A549 treated with AZD2906 at 1 μM for 4 hours (cell line): Measurements from ENCODE around the gene RBMY1B. TPM values are rescaled to one million over a fixed set of nuclear protein-coding genes. Genes with fewer than 3 reads are reported as not detected.

Experiments
- total RNA-seq: library from RNA; stranded (reverse); fragments of 200-300 nt; extraction: Qiagen RNA extraction; gene quantifications from 5 replicates; pipeline ENCODE4 v1.2.3, GENCODE V29; 2022

The RBMY1B gene
- not detected in 5 replicates for total RNA-seq

GRCh38 chrY:21511038-21511437 lies at the start of gene RBMY1B:
RBMY1B (plus strand) TSS chrY:21511338; CDS start chrY:21513351, 2,013 bp downstream.

GRCh38 chrY:21534579-21534978 lies 23.4 kb downstream of the RBMY1B start, which contains the start of gene RBMY1A1:
RBMY1A1 (plus strand) TSS chrY:21534879; CDS start chrY:21536892, 2,013 bp downstream.

Other genes starting within 250 kb of the RBMY1B start
- gene RBMY1A1, start 23.5 kb downstream of the RBMY1B start, total RNA-seq = not detected in 5 replicates